ENCODE data around the gene NBAS.

GRCh38 chr2:15313657-15314056, 247.5 kb downstream of the NBAS start:
- no peak for TF ChIP-seq EZH2 (IDR thresholded peaks at IDR 0.05; ENCODE audit: insufficient read depth, poor library complexity, severe bottlenecking)
- no peak for TF ChIP-seq EZH2phosphoT487 (IDR thresholded peaks at IDR 0.05; ENCODE audit: insufficient read depth, low read depth)

Data from GM23248 (cell line).